PC-3 (cell line): ENCODE results near the gene NAV2. TPM values are rescaled to one million over a fixed set of nuclear protein-coding genes. Genes with fewer than 3 reads are reported as not detected.
A peak's percentile ranks its signal among the peaks of the same experiment; 100 is the strongest.

ENCODE experiments used
- ATAC-seq: fragments of 200-7000 bp; cut with Tn5 transposase; 2 replicates; pipeline ENCODE4 v1.9.1; 2020; ENCODE audit warnings: mild to moderate bottlenecking, moderate library complexity
- BruUV-seq: library from RNA; stranded (reverse); fragments of 400-500 nt; replicated peaks from 2 replicates; lab custom pipeline; 2021; lab: Mats Ljungman, UMichigan
- CTCF ChIA-PET: fragments of 300-600 bp; sonication (Branson Sonifier 250); formaldehyde crosslinking; loops from one replicate; lab custom pipeline; 2022; ENCODE audit warnings: antibody characterized with exemption; lab: Charles Lee
- POLR2A ChIA-PET: fragments of 300-600 bp; sonication (Branson Sonifier 250); formaldehyde crosslinking; loops from one replicate; lab custom pipeline; 2022; ENCODE audit warnings: antibody characterized with exemption; ENCODE audit not compliant: unreplicated experiment; lab: Charles Lee
- DNase-seq: peaks from one replicate; pipeline ENCODE4 v3.0.0-alpha.2; 2015
- H2AFZ ChIP-seq: fragments of 300-600 bp; sonication (generic); 2 replicates; pipeline ENCODE4 v1.6.0; 2016; ENCODE audit warnings: antibody characterized with exemption, low read length
- H3F3A ChIP-seq: fragments of 300-600 bp; sonication (generic); one replicate; pipeline ENCODE4 v1.6.0; 2017; ENCODE audit warnings: antibody characterized with exemption, low read length, control low read depth, mild to moderate bottlenecking; ENCODE audit not compliant: unreplicated experiment
- H3K27ac ChIP-seq: fragments of 300-600 bp; sonication (generic); 2 replicates; pipeline ENCODE4 v1.5.1; 2016; ENCODE audit warnings: mild to moderate bottlenecking, low read length
- H3K27me3 ChIP-seq: fragments of 300-600 bp; sonication (generic); 2 replicates; pipeline ENCODE4 v1.6.1; 2016; ENCODE audit warnings: low read length, mixed read lengths
- H3K36me3 ChIP-seq: fragments of 300-600 bp; sonication (generic); 2 replicates; pipeline ENCODE4 v1.6.1; 2016; ENCODE audit warnings: low read depth, mixed run types, low read length, mixed read lengths
- H3K4me1 ChIP-seq: fragments of 300-600 bp; sonication (generic); 2 replicates; pipeline ENCODE4 v1.5.1; 2016; ENCODE audit warnings: low read length; ENCODE audit not compliant: insufficient read depth
- H3K4me2 ChIP-seq: fragments of 300-600 bp; sonication (generic); 2 replicates; pipeline ENCODE4 v1.6.0; 2016; ENCODE audit warnings: low read length
- H3K4me3 ChIP-seq: fragments of 300-600 bp; sonication (generic); 2 replicates; pipeline ENCODE4 v1.5.1; 2016; ENCODE audit warnings: mild to moderate bottlenecking, low read length, mixed read lengths
- H3K79me2 ChIP-seq: fragments of 300-600 bp; sonication (generic); 2 replicates; pipeline ENCODE4 v1.6.1; 2017; ENCODE audit warnings: low read length, mixed read lengths
- H3K9ac ChIP-seq: fragments of 300-600 bp; sonication (generic); 2 replicates; pipeline ENCODE4 v1.6.0; 2016; ENCODE audit warnings: mild to moderate bottlenecking, low read length
- H3K9me2 ChIP-seq: fragments of 300-600 bp; sonication (generic); replicated peaks from 2 replicates; pipeline ENCODE4 v1.6.1; 2016; ENCODE audit warnings: mixed run types, low read length, mixed read lengths
- H3K9me3 ChIP-seq: fragments of 300-600 bp; sonication (generic); 2 replicates; pipeline ENCODE4 v1.6.1; 2016; ENCODE audit warnings: low read length, mixed read lengths
- H4K20me1 ChIP-seq: fragments of 300-600 bp; sonication (generic); 2 replicates; pipeline ENCODE4 v1.6.1; 2016; ENCODE audit warnings: low read length, mixed read lengths
- CTCF ChIP-seq: fragments of 300-600 bp; sonication (generic); conservative IDR thresholded peaks from 2 replicates; pipeline ENCODE4 v1.5.1; 2017; ENCODE audit warnings: antibody characterized with exemption, low read depth, mild to moderate bottlenecking, low read length
- EZH2 ChIP-seq: fragments of 300-600 bp; sonication (generic); IDR thresholded peaks from one replicate; pipeline ENCODE4 v1.6.1; 2017; ENCODE audit warnings: antibody characterized with exemption, mild to moderate bottlenecking, low read length; ENCODE audit not compliant: unreplicated experiment
- EZH2phosphoT487 ChIP-seq: fragments of 300-600 bp; sonication (generic); IDR thresholded peaks from 2 replicates; pipeline ENCODE4 v1.6.1; 2018; ENCODE audit warnings: mild to moderate bottlenecking, antibody characterized with exemption, low read length, borderline replicate concordance
- intact Hi-C: fragments of 100-400 bp; cut with micrococcal nuclease; formaldehyde crosslinking; loops from 2 replicates; pipeline ENCODE4 v1.9.0; 2023
- total RNA-seq: library from RNA; depleted of rRNA; stranded (reverse); fragments of >200 nt; gene quantifications from 2 replicates; pipeline ENCODE4 v1.2.3, GENCODE V29; 2014

The NAV2 gene
- total RNA-seq, 1 experiment from 2014 or later = 10.4 TPM

- Histone ChIP-seq H3K27ac (peak overlapping the region; percentile 82), H3K9ac (peak overlapping the region; percentile 39), H3K4me3 (no peak overlapping the region), H4K20me1 (no peaks in the 10 kb centered on the region), H3K27me3 (no peaks in the 10 kb centered on the region), H3F3A (no peaks in the 10 kb centered on the region), H3K4me2 (peak overlapping the region; percentile 66), H3K79me2 (no peaks in the 10 kb centered on the region), H2AFZ (no peak overlapping the region), H3K36me3 (no peaks in the 10 kb centered on the region), H3K9me3 (no peaks in the 10 kb centered on the region), H3K4me1 (peaks cover 19% of the 10 kb centered on the region), H3K9me2 (no peaks in the 10 kb centered on the region)
- peak; percentile 78 for DNase-seq
- intact Hi-C loops = loop anchor here (1.0 to 10.0 kb wide), 2 partner anchors 15 to 571 kb away; no protein-coding TSS in a partner anchor
- ChIA-PET CTCF (no interaction called here), POLR2A (no interaction called here)
- no peak for TF ChIP-seq EZH2
- TF ChIP-seq CTCF = no peak
- peak; percentile 70 for ATAC-seq
- no TSS peak for BruUV-seq
Observed at GRCh38 chr11:20125927-20126326, 413.3 kb downstream of the NAV2 start.

DNA sequence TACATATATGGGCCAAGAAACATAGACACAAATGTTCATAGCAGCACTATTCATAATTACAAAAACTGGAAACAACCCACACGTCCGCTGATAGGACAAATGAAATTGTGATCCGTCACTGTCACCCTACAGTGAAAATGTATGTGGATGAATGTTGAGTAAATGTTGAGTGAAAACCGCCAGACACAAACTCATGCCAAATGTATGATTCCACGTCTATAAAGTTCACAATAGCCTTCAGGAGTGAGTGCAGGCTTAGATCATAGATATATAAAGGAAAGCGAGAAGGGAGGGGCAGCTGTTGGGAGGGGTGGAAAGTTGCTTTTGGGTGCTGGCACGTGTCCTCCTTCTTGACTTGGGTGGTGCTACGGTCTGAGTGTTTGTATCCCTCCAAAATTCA lies 414.1 kb downstream of the NAV2 start:
- H3K4me2 ChIP-seq = peak overlapping the region; percentile 66
- peaks cover 21% of the 10 kb centered on the region for H3K4me1 ChIP-seq
- no peaks in the 10 kb centered on the region for H3K9me3 ChIP-seq
- H3K79me2 ChIP-seq = no peaks in the 10 kb centered on the region
- CTCF ChIA-PET = interaction anchor here (0.6 kb wide), 2 partner anchors 16 to 566 kb away, joined by 3 to 4 read pairs; no protein-coding TSS in a partner anchor
- no peaks in the 10 kb centered on the region for H3K36me3 ChIP-seq
- intact Hi-C loops = loop anchor here (1.0 to 10.0 kb wide), 2 partner anchors 15 to 572 kb away; no protein-coding TSS in a partner anchor
- peak; percentile 87 for DNase-seq
- peak overlapping the region; percentile 39; the same call in 1 of the 2 replicates for H3K9ac ChIP-seq
- H2AFZ ChIP-seq = no peak overlapping the region
- POLR2A ChIA-PET = interaction anchor here (0.9 kb wide), 1 partner anchor 16 kb away, joined by 3 read pairs; no protein-coding TSS in a partner anchor
- H3K27me3 ChIP-seq = no peaks in the 10 kb centered on the region
- H3F3A ChIP-seq = no peaks in the 10 kb centered on the region
- no TSS peak for BruUV-seq
- TF ChIP-seq EZH2 (no peak), EZH2phosphoT487 (no peak), CTCF (no peak)
- peak; percentile 72 for ATAC-seq
- no peaks in the 10 kb centered on the region for H4K20me1 ChIP-seq
- peak overlapping the region; percentile 82 for H3K27ac ChIP-seq
- no peak overlapping the region for H3K4me3 ChIP-seq
- H3K9me2 ChIP-seq = no peaks in the 10 kb centered on the region
